ENCODE measurements around the gene MRPL33. TPM values are rescaled to one million over a fixed set of nuclear protein-coding genes. Genes with fewer than 3 reads are reported as not detected.

MRPL33 gene
- polyA plus RNA-seq, 3 donors, result 67.4 to 341 (median 331) TPM

- no peak overlapping the region for H3K27ac ChIP-seq (ENCODE audit: low read depth in 1 of 2, low read length in 2 of 2)
- peak overlapping the region; percentile 91 for H2AFZ ChIP-seq (ENCODE audit: insufficient read depth, low read depth, low read length, poor library complexity, severe bottlenecking)
- no peaks in the 10 kb centered on the region for H4K20me1 ChIP-seq (ENCODE audit: insufficient read depth, low read length)
Observed at GRCh38 chr2:27735263-27735904, 36.1 kb upstream of the MRPL33 start.

More at GRCh38 chr2:27735263-27735904, 36.1 kb upstream of the MRPL33 start:
- 2% methylated on average over 48 of the region's 51 CpGs for WGBS (ENCODE audit: insufficient coverage)
- no peak for TF ChIP-seq CTCF (IDR thresholded peaks at IDR 0.05)
- DNase-seq, result no peak
- H3K9me3 Mint-ChIP-seq, result peaks cover 2 to 13% (median 6%) of the 10 kb centered on the region in 7 donors
- Histone ChIP-seq H3K4me2 (replicated peaks; ENCODE audit: extremely low read depth, low read length, poor library complexity, severe bottlenecking) (peak overlapping the region; percentile 80), H3K79me2 (ENCODE audit: insufficient read depth, low read length) (no peaks in the 10 kb centered on the region), H3K27me3 (ENCODE audit: control insufficient read depth in 2 of 2, insufficient read depth in 2 of 2, low read length in 2 of 2) (no peaks in the 10 kb centered on the region), H3K4me1 (ENCODE audit: control insufficient read depth in 1 of 2, insufficient read depth in 2 of 2, low read length in 2 of 2) (peaks cover 15 to 24% of the 10 kb centered on the region in 2 donors), H3K4me3 (replicated peaks in 1 of 3; ENCODE audit: low read depth in 2 of 3, low read length in 3 of 3) (peak overlapping the region; percentile 27 to 71 (median 40)), H3K9ac (ENCODE audit: insufficient read depth, low read length, poor library complexity, severe bottlenecking) (peak overlapping the region; percentile 33), H3K36me3 (replicated peaks in 1 of 2; ENCODE audit: control insufficient read depth in 1 of 2, insufficient read depth in 2 of 2, low read length in 2 of 2) (no peaks in the 10 kb centered on the region), H3K9me3 (replicated peaks in 1 of 2; ENCODE audit: control insufficient read depth in 1 of 2, insufficient read depth in 1 of 2, low read length in 2 of 2) (peaks cover 0 to 5% of the 10 kb centered on the region in 2 donors)
- H3K36me3 Mint-ChIP-seq, result no peaks in the 10 kb centered on the region
- intact Hi-C loops (cut with micrococcal nuclease), result no loop called here
- H3K4me3 Mint-ChIP-seq, result peak overlapping the region; percentile 83 to 88
- H3K4me1 Mint-ChIP-seq, result peaks cover 21% of the 10 kb centered on the region
- H3K27me3 Mint-ChIP-seq (ENCODE audit: low read depth in 3 of 3), result peaks cover 3 to 11% (median 4%) of the 10 kb centered on the region in 3 donors
- H3K27ac Mint-ChIP-seq, result peak overlapping the region in 1 of 7 donors; percentile 82
